ENCODE results near the gene CLEC12A. TPM values are rescaled to one million over a fixed set of nuclear protein-coding genes. Genes with fewer than 3 reads are reported as not detected.

CLEC12A gene
- total and polyA plus RNA-seq, 2 of the 13 experiments (the other 11 are each of a cell fraction or from before 2014, with no cell fraction given) = not detected

GRCh38 chr12:9992296-9992695 is 21.1 kb downstream of the CLEC12A start:
- no peak overlapping the region for H3K9ac ChIP-seq (ENCODE audit: insufficient read depth, low read depth, low read length)
- H3K27ac ChIP-seq (ENCODE audit: extremely low read length, insufficient read depth, low read length) = no peak overlapping the region
- WGBS (ENCODE audit: low lambda C conversion rate) = 17% methylated on average over 4 of the region's 4 CpGs
- no peaks in the 10 kb centered on the region for H4K20me1 ChIP-seq (ENCODE audit: insufficient read depth, low read length)
- in situ Hi-C loops (cut with HindIII; ENCODE audit: extremely low pct_ligation_motif_present, low pct_unique_long_range_greater_than_20kb) (no loop called here), intact Hi-C loops (cut with micrococcal nuclease; ENCODE audit: unreplicated experiment) (no loop called here)
- FAIRE-seq (no peak), DNase-seq (ENCODE audit: low spot score) (no peak), ATAC-seq (no peak)
- no peaks in the 10 kb centered on the region for H3K4me1 ChIP-seq (ENCODE audit: insufficient read depth, low read length)
- no peak overlapping the region for H3K4me3 ChIP-seq (replicated peaks in 1 of 3; ENCODE audit: insufficient read depth in 1 of 3, low read depth in 2 of 3, low read length in 3 of 3)
- TF ChIP-seq CSRNP1 (CRISPR knock-in tag; IDR thresholded peaks at IDR 0.05) (no peak), SP2 (CRISPR knock-in tag; IDR thresholded peaks at IDR 0.05) (no peak), ZNF672 (CRISPR knock-in tag; IDR thresholded peaks at IDR 0.05) (no peak), TCF7L2 (IDR thresholded peaks at IDR 0.05; ENCODE audit: low read depth, low read length) (no peak), CBFB (CRISPR knock-in tag; IDR thresholded peaks at IDR 0.05) (no peak), ZNF674 (CRISPR knock-in tag; IDR thresholded peaks at IDR 0.05; ENCODE audit: low read depth) (no peak), ZSCAN30 (CRISPR knock-in tag; IDR thresholded peaks at IDR 0.05) (no peak), SAFB2 (CRISPR knock-in tag; IDR thresholded peaks at IDR 0.05; ENCODE audit: borderline replicate concordance, low read depth) (no peak), DNMT3B (CRISPR knock-in tag; conservative IDR thresholded peaks at IDR 0.05) (no peak), JUN (CRISPR knock-in tag; IDR thresholded peaks at IDR 0.05) (no peak), HNRNPL (IDR thresholded peaks at IDR 0.05; ENCODE audit: low read depth, low read length) (no peak), KLF15 (CRISPR knock-in tag; IDR thresholded peaks at IDR 0.05; ENCODE audit: borderline replicate concordance) (no peak), POLR2A (IDR thresholded peaks at IDR 0.05; ENCODE audit: insufficient read depth in 1 of 2, low read depth in 2 of 2, low read length in 2 of 2) (no peak)
- TF ChIP-seq, protein P1, sequence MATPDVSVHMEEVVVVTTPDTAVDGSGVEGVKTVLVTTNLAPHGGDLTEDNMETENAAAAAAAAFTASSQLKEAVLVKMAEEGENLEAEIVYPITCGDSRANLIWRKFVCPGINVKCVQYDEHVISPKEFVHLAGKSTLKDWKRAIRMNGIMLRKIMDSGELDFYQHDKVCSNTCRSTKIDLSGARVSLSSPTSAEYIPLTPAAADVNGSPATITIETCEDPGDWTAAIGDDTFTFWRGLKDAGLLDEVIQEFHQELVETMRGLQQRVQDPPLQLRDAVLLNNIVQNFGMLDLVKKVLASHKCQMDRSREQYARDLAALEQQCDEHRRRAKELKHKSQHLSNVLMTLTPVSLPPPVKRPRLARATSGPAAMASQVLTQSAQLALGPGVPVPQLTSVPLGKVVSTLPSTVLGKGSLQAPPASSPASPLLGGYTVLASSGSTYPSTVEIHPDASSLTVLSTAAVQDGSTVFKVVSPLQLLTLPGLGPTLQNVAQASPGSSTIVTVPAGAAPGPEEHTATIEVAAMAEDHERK (CRISPR knock-in tag; IDR thresholded peaks at IDR 0.05; ENCODE audit: low read depth) = no peak
- POLR2A ChIA-PET = no interaction called here
- BruUV-seq (replicated peaks) = no TSS peak
- H3K27me3 ChIP-seq (ENCODE audit: control insufficient read depth in 1 of 2, insufficient read depth in 2 of 2, low read length in 2 of 2) = peaks cover 0 to 3% of the 10 kb centered on the region in 2 experiments; a peak in 1 of 5 replicates
- CTCF ChIA-PET (ENCODE audit: low intra/inter-chr PET ratio, low total read pairs) = no interaction called here
- H3K36me3 ChIP-seq (replicated peaks in 1 of 2; ENCODE audit: control insufficient read depth in 1 of 2, insufficient read depth in 2 of 2, low read length in 2 of 2) = no peaks in the 10 kb centered on the region
- no peak overlapping the region for H3K4me2 ChIP-seq (ENCODE audit: low read depth, low read length)
- H3K79me2 ChIP-seq (ENCODE audit: insufficient read depth, low read length) = no peaks in the 10 kb centered on the region
- H3K9me3 ChIP-seq (ENCODE audit: low read length) = no peaks in the 10 kb centered on the region
- H2AFZ ChIP-seq (ENCODE audit: low read length) = no peak overlapping the region

Measured in HepG2 (cell line).